Measurements from ENCODE around the gene C10orf71.

DNA sequence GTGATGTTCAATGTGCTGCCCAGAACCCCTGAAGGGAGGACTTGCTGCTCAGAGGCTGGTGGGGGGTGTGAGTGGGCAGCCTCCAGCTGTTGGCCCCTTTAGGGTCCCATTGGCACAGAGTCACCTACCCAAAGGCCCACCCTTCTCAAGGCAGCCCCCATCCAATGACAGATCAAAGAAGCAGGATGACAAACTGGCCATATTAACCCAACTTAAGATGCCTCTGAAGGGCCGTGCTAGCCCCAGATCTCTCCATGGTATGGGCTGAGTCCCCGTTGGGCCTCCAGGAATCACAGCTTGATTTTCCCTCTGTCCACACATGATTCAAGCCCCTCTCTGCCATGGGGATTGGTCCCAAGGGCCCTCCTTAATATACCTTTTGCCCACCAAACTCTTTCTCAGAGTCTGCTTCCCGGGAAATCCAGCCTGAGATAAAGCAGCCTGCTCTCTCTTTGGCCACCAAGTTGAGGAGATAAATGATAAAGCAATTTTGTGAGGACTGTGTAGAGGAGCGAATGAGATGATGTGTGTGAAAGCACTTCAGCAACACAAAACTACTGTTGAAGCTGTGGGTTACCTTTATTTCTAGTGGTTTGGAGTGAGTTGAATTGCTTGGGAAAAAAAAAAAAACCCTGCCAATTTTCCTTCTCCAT is 38.2 kb upstream of the C10orf71 start:
- TF ChIP-seq POLR2A (IDR thresholded peaks at IDR 0.05) = no peak
- no peak for TF ChIP-seq CTCF (IDR thresholded peaks at IDR 0.05)

Measured in breast epithelium (tissue), 3 donors.